ENCODE measurements around the gene CADPS. TPM values are rescaled to one million over a fixed set of nuclear protein-coding genes. Genes with fewer than 3 reads are reported as not detected.

CADPS gene
- total and polyA plus RNA-seq, 11 donors, result 3.6 to 37.8 (median 12.9) TPM

- TF ChIP-seq POLR2A (IDR thresholded peaks at IDR 0.05), result no peak
- no peak for TF ChIP-seq CTCF (IDR thresholded peaks at IDR 0.05)
- peaks cover 0 to 4% (median 0%) of the 10 kb centered on the region in 12 donors for H3K9me3 ChIP-seq
- intact Hi-C loops (cut with DNase I), result no loop called here
These were observed 270.4 kb downstream of the CADPS start for GRCh38 chr3:62604751-62605351.

GRCh38 chr3:62604298-62604697 lies 270.9 kb downstream of the CADPS start:
- Histone ChIP-seq H3K4me3 (no peak overlapping the region), H3K9me3 (peaks cover 0 to 4% (median 0%) of the 10 kb centered on the region in 12 donors), H3K36me3 (no peaks in the 10 kb centered on the region), H3K27me3 (no peaks in the 10 kb centered on the region), H3K4me1 (peaks cover 0 to 9% (median 0%) of the 10 kb centered on the region in 12 donors), H3K27ac (no peak overlapping the region)
- 67 to 83% (median 69%) methylated on average over 2 of the region's 2 CpGs for WGBS, 4 donors
- ATAC-seq (no peak), DNase-seq (no peak)
- intact Hi-C loops (cut with DNase I), result no loop called here
- TF ChIP-seq POLR2A (IDR thresholded peaks at IDR 0.05) (no peak), CTCF (IDR thresholded peaks at IDR 0.05) (no peak)

More at GRCh38 chr3:62604751-62605351, 270.4 kb downstream of the CADPS start:
- DNase-seq (no peak), ATAC-seq (no peak)
- H3K4me3 ChIP-seq, result no peak overlapping the region
- H3K4me1 ChIP-seq, result peaks cover 0 to 9% (median 0%) of the 10 kb centered on the region in 12 donors
- H3K36me3 ChIP-seq, result no peaks in the 10 kb centered on the region
- WGBS, 4 donors, result 82 to 92% (median 87%) methylated on average over 1 of the region's 1 CpG
- no peaks in the 10 kb centered on the region for H3K27me3 ChIP-seq
- no peak overlapping the region for H3K27ac ChIP-seq

- no peak overlapping the region for H3K27ac ChIP-seq
- WGBS, 4 donors, result 69 to 80% (median 74%) methylated on average over 3 of the region's 3 CpGs
- ATAC-seq (no peak), DNase-seq (no peak)
- TF ChIP-seq POLR2A (IDR thresholded peaks at IDR 0.05) (no peak), CTCF (IDR thresholded peaks at IDR 0.05) (no peak)
- H3K9me3 ChIP-seq, result peaks cover 0 to 4% (median 0%) of the 10 kb centered on the region in 12 donors
- no peaks in the 10 kb centered on the region for H3K27me3 ChIP-seq
- no peaks in the 10 kb centered on the region for H3K36me3 ChIP-seq
- H3K4me3 ChIP-seq, result no peak overlapping the region
- intact Hi-C loops (cut with DNase I), result no loop called here
- H3K4me1 ChIP-seq, result peaks cover 0 to 9% (median 0%) of the 10 kb centered on the region in 12 donors
These were observed 272.2 kb downstream of the CADPS start for GRCh38 chr3:62602987-62603386.

- Histone ChIP-seq H3K9me3 (peaks cover 0 to 4% (median 0%) of the 10 kb centered on the region in 12 donors), H3K4me1 (peaks cover 0 to 3% (median 0%) of the 10 kb centered on the region in 12 donors), H3K27ac (no peak overlapping the region), H3K36me3 (no peaks in the 10 kb centered on the region), H3K27me3 (no peaks in the 10 kb centered on the region), H3K4me3 (no peak overlapping the region)
- DNase-seq, result no peak
- 77 to 80% (median 78%) methylated on average over 10 of the region's 10 CpGs for WGBS, 4 donors
- intact Hi-C loops (cut with DNase I), result no loop called here
- no peak for ATAC-seq
- TF ChIP-seq CTCF (IDR thresholded peaks at IDR 0.05) (no peak), POLR2A (IDR thresholded peaks at IDR 0.05) (no peak)
These were observed 273.0 kb downstream of the CADPS start for GRCh38 chr3:62602129-62602770.
